CD4-positive, alpha-beta T cell treated with Interleukin-6 at 100 ng/mL for 8 hours (primary cell): ENCODE measurements around the gene FAM186B.

Experiments used
- DNase-seq: peaks from one replicate; pipeline ENCODE4 v3.0.0-alpha.2; 2020; ENCODE audit warnings: mixed read lengths, low spot score

FAM186B gene

DNA sequence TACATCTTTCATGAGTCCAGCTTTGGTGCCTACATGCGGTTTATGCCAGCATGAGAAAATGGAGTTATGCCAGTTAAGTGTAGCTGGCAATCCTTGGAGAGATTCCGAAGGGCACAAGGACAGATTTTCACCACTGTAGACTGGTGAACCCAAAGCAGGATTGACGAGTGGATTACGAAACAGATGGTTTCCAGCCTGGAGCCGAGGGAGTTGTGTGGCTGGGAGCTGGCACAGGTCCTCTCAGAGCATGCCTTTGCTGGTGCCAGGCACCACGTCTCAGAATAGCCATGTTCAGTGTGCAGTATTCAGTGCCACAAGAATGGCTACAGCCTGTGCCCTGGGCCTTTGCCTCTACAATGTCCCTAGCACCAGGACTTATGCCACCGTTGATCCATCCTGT lies 53.4 kb downstream of the FAM186B start:
- no peak for DNase-seq

DNA sequence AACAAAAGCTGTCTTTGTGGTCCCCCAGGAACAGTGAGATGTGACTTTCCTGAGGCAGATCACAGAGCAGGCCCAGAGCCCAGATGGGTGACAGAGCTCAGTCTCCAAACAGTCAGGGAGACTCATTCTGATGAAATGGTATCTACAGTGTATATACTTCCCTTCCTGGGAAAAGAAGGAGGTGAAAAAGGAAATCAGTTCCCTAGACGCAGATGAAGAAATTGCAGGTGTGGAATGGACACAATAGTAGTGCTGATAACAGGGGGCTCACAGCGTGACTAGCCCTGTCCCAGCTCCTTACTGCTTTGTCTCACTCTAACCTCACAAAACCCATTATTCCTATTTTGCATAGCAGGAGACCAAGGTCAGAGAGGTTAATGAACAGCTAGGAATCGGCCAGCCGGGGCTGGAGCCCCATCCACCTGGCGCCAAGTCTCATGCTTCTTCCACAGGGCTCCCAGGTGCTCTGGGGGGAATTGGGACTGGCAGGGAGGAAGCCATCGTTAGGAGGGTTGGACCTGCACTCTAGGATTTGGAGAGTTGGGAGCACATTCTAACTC lies 54.7 kb downstream of the FAM186B start:
- no peak for DNase-seq

DNA sequence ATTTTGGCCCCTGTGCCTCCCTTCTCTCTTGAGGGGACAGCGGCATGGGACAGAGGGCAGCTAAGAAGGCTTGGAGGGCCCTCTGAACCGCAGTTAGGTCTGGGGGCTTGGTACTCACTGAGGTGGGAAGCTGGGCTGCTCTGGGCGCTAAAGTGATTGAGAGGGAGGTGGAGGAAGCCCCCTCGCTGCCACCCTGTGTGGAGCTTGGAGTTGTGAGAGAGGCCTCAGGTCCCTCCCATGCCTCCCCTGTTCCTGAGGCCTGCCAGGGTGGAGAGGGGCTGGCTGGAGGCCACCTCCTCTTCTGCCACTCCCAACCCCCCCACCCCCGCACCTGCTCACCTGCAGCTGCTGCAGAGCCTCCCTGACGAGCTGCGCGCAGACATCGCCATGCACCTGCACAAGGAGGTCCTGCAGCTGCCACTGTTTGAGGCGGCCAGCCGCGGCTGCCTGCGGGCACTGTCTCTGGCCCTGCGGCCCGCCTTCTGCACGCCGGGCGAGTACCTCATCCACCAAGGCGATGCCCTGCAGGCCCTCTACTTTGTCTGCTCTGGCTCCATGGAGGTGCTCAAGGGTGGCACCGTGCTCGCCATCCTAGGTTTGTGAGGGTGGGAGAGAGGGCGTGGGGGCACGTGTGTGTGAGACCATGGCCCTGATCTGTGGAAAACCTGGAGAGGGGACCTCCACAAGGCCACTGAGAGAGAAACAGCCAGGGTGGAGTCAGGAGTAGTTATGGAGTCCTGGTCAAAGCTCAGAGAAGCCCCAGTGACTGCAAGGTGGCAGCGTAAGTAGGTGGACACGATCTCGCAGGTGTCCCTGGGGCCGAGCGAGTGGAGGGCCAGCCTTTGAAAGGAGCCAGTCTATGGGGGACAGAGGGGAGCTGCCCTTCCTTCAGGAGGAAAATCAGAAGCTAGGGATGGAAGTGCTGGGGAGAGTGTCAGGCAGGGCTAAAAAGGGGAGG lies 55.4 kb downstream of the FAM186B start:
- no peak for DNase-seq

DNA sequence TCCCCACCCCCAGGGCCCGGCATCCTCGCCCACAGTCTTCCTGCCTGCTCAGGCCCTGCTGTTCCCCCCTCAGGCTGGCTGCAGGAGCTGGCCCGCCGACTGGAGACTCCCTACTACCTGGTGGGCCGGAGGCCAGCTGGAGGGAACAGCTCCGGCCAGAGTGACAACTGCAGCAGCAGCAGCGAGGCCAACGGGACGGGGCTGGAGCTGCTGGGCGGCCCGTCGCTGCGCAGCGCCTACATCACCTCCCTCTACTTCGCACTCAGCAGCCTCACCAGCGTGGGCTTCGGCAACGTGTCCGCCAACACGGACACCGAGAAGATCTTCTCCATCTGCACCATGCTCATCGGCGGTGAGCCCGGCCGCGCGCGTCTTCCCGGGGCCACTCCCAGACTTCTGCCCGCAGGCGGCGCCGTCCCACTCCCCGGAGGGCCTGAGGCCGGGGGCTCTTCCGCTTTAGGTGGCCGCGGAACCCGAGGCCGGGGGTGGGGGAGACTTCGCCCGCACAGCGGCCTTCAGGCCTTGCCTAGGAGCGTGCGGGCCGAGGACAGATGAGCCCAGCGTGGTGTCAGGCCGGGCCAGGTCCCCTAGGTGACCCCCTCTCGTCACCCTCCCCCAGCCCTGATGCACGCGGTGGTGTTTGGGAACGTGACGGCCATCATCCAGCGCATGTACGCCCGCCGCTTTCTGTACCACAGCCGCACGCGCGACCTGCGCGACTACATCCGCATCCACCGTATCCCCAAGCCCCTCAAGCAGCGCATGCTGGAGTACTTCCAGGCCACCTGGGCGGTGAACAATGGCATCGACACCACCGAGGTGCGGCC lies 56.4 kb downstream of the FAM186B start:
- DNase-seq = no peak

DNA sequence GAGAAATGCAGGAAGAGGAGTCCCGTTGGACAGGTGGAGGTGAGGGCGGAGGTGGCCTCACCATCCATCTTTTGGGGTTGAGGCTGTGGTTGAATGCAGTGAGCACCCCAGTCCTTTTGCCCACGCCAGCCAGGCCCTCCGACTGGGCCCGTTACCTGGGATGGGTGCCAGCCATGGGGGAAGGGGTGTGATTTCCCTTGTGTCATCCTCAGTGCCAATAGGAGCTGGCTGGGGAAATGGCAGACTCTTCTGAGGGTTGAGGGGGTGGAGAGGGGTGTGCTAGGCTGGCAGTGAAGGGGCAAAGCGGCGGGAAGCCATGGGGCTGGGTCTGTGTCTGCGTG lies 57.0 kb downstream of the FAM186B start:
- no peak for DNase-seq

DNA sequence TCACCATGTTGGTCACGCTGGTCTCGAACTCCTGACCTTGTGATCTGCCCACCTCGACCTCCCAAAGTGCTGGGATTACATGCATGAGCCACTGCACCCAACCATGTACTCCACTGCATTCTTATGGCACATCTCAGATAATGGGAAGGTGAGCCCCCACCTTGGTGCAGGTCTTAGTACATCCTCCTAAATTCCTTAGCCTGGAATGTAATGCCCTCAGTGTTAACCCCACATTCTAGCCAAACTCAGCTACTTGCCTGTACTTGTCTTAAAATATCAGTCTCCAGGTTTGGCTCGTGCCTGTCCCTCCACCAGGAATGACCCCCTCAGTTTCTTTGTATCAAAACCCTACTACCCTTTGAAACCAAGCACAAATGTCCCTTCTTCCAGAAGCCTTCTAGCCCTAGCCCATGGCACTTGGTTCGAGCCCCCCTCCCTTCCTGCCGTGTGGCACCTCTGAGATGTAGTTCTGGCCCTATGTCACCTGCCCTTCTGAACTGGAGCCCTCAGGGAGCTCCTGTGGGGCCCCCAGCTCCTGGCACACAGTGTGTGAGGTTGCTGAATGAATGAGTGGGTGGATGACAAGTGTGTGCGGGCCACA lies 58.2 kb downstream of the FAM186B start:
- no peak for DNase-seq

DNA sequence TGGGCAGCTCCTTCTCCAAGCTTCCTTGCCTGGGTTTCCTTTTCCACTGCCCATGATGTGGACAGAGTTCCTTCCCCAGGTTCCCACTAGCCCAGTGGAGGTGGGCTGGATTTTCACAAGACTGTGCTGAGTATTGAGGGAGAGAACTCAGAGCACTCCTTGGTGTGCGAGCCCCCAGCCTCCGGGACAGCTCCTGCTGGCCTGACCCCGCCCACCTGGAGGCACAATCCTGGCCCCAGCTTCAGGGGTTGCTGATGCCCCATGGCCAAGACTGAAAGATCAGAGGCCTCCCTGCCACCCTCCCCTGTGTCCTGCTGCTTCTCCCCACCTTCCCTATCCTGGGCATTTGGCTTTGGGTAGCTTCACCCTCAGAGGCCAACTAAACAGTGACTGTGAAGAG lies 59.0 kb downstream of the FAM186B start:
- no peak for DNase-seq

DNA sequence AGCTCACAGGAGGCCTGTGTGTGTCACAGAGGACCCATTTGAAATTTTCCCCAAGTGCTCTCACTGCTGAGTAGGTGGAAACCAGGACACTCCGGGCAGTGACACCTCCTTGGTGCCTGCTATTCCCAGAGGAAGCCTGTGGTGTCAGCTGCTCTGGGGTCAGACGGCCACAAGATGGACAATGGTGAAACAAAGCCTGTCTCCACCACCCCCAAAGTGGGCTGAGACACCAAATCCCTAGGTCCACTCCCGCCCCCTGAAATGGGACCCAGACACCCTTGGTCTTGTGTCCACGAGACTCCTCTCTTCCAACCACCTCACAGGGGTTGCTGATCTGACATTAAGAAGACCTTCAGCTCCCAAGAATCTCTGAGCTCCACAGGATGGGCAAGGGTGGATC lies 59.6 kb downstream of the FAM186B start:
- DNase-seq = no peak

DNA sequence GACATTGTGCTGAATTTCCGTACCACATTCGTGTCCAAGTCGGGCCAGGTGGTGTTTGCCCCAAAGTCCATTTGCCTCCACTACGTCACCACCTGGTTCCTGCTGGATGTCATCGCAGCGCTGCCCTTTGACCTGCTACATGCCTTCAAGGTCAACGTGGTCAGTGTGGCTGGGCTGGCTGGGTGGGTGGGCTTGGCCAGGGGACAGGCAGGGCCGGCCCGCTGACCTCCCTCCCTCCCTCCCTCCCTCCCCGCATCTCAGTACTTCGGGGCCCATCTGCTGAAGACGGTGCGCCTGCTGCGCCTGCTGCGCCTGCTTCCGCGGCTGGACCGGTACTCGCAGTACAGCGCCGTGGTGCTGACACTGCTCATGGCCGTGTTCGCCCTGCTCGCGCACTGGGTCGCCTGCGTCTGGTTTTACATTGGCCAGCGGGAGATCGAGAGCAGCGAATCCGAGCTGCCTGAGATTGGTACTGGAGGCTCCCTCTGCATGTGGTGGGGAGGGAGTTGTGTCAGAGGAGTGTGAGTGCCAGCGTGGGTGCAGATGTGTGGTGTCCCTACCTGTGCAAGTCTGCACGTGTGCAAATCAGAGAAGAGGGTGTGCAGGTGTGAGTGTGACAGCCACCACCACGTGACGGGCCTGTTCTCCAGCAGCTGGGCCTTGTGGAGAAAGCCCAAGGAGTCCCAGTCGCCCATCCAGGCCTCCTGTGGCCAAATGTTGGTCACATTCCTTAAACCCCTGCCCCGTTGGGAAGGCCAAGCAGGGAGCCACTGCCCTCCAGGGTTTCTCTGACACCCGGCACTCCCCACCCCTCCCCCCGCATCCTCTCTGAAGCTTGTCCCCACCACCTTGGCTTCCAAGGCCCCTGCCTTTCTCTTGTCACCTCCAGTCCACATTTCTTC lies 61.3 kb downstream of the FAM186B start:
- no peak for DNase-seq

DNA sequence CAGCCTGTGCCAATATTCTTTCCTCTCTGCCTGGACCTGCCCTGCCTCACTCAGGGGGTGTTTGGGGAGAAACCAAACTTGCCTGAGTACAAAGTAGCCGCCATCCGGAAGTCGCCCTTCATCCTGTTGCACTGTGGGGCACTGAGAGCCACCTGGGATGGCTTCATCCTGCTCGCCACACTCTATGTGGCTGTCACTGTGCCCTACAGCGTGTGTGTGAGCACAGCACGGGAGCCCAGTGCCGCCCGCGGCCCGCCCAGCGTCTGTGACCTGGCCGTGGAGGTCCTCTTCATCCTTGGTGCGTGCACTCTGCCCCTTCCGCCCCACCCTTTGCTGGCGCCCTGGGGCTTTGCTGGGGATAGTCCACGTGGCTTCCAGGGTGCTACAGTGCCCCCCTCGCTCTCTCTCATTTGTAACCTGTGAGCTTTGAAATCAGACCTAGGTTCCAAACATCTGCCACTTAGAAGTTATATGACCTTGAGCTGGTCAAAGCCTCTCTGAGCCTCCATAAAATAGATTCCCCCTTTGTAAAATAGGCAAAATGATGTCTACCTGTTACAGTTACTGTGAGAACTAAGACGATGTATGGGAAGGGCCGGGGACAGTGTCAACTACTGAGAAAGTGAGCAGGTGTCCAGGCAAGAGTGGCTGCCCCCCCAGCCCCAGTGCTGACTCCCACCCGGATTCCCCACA lies 62.1 kb downstream of the FAM186B start:
- no peak for DNase-seq

DNA sequence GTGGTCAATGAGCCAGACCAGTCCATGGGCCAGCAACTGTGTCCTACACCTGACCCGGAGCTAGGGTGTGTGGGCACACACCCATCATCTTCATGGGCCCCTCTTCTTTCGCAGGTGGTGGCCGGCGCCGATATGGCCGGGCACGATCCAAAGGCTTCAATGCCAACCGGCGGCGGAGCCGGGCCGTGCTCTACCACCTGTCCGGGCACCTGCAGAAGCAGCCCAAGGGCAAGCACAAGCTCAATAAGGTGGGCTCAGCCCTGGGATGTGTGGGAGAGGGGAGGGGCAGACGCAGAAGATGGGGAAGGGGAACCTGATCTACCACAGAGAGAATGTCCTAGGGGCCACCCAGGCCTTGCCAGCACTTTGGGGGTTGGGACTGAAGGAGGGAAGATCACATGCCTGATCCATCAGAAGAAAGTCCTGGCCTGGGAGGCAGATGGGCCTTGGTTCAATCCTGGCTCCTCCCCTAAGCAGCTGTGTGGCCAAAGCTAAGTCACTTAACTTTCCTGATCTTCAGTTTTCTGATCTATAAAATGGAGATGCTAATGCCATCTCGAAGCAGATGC lies 62.8 kb downstream of the FAM186B start:
- no peak for DNase-seq

DNA sequence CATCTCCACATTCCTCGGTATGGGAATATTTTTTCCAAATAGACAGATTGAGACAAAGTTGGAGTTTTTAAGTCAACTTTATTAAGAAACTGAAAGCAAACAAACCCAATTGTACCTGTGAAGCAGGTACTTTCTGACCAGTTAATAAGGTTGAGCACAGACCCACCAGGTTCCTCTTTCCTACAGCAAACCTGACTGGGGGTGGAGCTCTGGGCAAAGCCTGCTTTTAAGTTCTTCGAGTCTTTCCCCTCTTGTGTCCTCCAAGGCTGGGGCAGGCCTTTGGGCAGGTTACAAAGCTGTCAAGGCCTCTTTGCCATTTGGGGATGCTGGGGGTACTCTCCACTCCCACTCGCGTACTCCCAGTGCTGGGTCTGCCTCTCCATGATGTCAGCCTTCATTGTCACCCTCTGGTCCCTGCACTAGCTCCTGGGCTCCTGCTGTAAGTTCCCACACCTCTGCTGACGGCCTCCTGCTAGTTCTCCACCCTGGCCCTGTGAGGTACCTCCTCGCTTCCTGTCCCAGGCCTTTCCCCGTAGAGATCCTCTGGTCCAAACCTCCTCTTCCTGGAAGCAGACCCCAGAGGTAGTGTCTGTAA lies 63.4 kb downstream of the FAM186B start:
- no peak for DNase-seq

DNA sequence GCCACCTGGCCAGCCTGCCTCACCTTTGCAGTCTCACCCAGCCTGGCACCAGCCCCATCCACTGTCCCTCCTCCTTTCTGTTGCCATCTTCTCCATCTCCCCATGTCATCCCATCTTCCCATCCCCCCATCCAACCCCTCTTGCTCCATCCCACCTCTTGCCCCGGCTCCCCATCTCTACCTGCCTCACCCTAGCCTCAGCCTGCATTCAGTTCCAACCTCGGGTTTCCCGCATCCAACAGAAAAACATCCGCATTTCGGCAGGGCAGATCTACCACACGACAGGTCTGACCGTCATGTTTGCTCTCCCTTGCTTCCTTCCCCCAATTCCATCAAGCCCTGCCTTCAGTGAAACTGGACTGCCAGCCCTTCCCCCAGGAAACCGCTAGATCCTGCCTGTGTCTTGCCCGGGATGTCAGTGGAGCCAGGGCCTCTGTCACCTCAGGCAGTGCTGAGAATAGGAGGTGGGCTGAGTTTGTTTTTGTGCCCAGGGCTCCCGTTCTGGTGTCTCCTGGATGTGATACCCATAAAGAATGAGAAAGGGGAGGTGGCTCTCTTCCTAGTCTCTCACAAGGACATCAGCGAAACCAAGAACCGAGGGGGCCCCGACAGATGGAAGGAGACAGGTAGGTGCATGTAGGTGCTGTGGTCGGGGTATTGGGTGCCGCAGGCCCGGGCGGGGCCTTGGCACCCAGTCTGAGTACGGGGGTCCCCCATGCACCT lies 64.1 kb downstream of the FAM186B start:
- no peak for DNase-seq

DNA sequence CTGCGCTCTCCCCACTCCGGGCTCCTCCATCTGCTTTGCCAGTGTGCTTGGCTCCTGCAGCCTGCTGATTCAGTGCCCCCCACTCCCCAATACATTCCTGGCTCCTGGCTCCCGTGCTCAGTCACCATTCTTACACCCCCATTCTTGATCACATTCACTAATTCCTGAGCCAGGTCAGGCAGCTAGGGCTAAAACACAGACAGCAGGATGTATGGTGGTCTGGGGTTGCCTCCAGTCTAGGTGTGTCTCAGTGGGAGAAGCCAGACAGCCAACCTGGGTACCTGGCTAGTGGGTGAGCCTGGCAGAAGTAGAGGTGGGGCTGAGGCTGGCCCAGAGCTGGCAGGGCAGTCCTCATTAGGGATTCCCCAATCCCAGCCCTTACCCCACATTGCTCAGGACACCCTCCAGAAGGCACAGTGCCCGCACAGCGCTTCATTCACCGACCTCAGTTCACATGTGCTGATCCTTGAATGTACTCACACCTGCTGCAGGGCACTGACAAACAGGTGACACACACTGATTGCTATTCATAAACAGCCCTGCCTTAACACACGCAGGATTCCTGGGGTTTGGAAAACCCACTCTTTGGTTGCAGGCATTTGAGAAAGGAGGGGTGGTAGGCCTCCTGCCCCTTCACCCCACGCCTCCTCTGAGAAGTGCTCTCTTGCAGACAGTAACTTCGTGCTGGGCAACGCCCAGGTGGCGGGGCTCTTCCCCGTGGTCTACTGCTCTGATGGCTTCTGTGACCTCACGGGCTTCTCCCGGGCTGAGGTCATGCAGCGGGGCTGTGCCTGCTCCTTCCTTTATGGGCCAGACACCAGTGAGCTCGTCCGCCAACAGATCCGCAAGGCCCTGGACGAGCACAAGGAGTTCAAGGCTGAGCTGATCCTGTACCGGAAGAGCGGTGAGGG lies 65.0 kb downstream of the FAM186B start:
- DNase-seq = no peak

DNA sequence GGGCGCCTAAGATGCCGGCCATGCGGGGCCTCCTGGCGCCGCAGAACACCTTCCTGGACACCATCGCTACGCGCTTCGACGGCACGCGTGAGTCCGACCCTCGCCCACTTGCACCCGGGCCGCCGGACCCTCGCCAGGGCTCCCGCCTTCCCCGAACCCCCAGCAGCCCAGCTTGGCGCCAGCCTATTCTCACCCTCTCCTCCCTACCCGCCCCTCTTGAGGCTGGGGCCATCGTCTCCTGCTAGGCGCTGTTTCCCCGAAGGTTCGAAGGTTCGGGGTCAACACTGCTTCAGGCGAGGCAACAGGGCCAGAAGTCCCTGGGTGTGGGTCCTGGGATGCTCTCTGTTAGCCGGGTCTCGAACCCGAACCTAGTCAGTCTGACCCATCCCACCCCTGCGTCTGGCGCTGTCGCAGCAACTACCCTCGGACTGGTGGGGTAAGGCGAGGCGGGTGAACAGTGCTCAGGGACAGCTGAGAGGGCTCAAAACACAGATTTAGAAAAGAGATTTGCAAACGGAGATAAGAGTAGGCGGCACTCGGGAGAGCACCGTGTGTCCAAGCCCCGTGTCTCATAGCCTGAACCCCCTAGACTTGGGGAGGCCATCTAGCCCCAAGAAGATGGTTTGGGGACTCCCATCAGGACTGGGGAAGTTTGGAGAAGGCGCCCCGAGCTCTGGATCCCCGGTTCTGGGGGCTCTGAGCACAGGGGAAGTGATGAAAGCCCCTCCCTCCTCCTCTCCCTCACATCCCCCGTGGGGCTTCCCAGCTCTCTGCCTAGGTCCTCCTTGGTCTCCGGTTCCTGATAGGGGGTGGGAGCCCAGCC lies 65.8 kb downstream of the FAM186B start:
- DNase-seq = no peak

DNA sequence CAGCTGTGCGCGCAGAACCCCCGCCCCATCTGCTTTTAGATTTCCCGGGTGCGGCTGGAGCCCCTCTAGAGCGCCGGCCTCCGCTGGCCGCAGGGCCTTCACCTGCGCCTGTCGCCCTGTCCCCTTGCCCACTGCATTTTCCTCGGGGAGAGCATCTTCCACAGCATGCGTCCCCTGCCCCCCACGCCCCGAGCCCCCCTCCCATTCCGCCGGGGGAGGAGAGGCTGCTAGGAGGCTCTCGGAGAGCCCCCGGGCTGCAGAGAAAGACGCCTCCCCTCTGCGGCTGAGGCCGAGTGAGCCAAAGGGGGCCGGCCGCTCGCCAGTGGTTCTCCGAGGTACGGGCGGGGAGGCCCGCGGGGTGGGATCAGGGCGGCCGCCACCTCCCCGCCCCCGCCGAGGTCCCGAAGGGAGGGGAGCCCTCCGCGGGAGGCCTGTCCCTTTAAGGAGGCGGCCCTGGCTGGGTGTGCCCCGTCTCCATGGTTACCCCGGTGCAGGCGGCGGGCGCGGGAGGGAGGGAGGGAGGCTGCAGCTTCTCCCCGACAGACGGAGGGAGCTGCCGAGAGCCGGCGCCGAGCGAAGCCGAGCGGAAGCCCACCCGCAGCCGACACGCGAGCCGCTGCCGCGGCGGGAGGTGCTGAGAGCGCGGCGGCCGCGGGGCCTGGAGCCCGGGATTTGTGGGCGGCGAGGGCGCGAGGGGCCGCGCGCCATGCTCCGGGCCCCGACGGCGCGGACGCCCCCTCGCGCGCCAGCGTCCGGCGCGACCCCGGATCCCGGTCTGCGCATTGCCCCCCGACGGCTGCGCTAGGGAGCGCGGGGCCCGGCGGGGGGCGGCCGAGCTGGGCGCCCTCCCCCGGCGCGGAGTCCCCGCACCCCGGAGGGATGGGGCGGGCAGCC lies 66.7 kb downstream of the FAM186B start, which contains the start of gene KCNH3:
KCNH3 (plus strand) TSS at position 521 of the 894 bp plus-strand sequence. CDS start 387 bp downstream, outside the sequence.
- DNase-seq = peak; percentile 93
